Measurements from ENCODE around the gene TENM4.

The TENM4 gene

DNA sequence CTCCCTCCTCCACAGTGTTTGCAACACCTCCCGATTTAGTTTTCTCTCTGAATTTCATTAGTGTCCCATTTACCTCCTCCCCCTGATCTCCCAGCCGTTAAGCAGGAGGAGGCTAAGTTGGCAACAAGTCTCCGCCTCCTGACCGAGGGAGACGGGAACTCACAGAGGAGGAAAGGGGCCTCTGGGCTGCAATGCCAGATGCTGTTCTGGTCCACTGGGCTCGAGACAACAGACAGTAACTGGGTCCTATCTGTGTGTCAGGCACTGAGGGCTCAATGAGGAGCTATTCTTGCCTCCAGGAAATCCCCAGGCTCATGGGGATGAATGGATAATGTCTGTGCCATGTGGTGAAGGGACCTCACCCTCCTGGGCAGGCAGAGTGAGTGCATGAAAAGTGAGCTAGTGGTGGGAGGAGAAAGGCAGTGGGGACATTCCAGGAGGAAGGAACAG, 228.1 kb downstream of the TENM4 start:
- TF ChIP-seq, protein P1, sequence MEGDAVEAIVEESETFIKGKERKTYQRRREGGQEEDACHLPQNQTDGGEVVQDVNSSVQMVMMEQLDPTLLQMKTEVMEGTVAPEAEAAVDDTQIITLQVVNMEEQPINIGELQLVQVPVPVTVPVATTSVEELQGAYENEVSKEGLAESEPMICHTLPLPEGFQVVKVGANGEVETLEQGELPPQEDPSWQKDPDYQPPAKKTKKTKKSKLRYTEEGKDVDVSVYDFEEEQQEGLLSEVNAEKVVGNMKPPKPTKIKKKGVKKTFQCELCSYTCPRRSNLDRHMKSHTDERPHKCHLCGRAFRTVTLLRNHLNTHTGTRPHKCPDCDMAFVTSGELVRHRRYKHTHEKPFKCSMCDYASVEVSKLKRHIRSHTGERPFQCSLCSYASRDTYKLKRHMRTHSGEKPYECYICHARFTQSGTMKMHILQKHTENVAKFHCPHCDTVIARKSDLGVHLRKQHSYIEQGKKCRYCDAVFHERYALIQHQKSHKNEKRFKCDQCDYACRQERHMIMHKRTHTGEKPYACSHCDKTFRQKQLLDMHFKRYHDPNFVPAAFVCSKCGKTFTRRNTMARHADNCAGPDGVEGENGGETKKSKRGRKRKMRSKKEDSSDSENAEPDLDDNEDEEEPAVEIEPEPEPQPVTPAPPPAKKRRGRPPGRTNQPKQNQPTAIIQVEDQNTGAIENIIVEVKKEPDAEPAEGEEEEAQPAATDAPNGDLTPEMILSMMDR (IDR thresholded peaks at IDR 0.05; ENCODE audit: borderline replicate concordance, insufficient read depth, low read depth, low read length): no peak
- H3K4me3 ChIP-seq (ENCODE audit: low read depth, low read length): no peak overlapping the region

DNA sequence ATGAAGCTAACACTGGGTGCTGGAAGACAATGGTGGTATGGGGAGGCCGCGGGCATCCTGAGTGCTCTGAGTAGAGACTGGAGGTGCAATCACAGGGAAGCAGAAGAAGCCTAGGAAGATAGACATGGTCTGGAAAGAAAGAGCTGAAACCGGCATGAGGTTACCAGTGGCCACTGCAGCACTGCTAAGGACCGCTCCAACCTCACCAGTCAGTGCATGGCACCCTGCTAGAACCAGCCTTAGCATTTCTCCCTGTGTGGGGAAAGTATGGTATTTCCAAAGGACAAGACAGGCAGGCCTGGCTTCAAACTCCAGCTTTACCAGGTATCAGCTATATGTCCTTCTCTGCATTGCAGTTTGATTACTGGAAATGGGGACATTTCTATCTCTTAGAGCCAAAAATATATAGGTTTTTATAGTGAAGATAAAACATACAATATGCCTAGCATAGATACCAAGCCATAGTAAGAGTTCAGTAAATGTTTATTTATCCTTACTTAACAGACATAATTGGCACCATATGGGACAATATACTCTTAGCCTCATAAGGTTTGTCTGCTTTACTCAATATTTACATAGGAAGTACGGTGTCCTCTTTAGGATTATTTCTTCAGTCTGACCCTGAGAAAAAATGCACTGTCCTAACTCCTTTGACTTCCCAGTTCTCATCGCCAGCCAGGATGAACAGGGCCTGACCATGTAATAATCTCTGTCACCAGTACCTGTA, 231.1 kb downstream of the TENM4 start:
- H3K4me3 ChIP-seq (ENCODE audit: low read depth, low read length): no peak overlapping the region
- TF ChIP-seq, protein P1 (IDR thresholded peaks at IDR 0.05; ENCODE audit: borderline replicate concordance, insufficient read depth, low read depth, low read length): no peak

DNA sequence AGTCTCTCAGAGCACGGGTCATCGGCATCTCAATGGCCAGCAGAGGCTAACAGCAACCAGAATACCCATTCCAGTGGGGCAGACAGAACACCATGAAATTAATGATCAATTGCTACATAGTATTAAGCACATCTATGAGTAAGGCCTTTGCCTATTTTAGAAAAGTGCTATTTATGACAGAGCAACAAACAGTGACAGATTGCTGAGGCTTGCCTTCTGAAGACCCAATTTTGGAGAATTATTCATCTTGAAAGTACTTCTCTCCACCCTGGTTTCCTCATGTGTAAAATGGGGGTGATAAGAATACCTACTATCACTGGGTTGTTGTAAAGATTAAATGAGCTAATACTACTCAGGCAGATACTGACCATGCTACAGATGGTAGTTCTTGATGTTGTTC, 232.7 kb downstream of the TENM4 start:
- TF ChIP-seq, protein P1 (IDR thresholded peaks at IDR 0.05; ENCODE audit: borderline replicate concordance, insufficient read depth, low read depth, low read length): no peak
- no peak overlapping the region for H3K4me3 ChIP-seq (ENCODE audit: low read depth, low read length)

DNA sequence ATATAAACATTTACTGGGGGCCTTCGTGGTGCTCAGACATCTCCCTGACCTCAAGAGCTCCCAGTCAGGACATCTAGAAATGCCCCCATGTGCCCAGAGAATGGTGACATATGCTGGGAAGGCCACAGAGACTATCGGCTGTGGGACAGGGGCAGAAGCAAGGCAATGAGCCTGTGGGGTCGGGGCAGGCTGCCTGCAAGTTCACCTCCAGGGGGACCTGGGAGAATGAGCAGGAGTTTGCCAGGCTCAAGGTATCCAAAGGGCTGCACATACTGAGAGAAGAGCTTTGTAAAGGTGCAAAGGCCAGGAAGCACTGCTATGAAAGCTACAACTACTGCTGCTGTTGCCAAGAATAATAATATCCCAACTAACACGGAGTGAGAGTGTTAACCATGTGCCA, 233.9 kb downstream of the TENM4 start:
- TF ChIP-seq, protein P1 (IDR thresholded peaks at IDR 0.05; ENCODE audit: borderline replicate concordance, insufficient read depth, low read depth, low read length): no peak

DNA sequence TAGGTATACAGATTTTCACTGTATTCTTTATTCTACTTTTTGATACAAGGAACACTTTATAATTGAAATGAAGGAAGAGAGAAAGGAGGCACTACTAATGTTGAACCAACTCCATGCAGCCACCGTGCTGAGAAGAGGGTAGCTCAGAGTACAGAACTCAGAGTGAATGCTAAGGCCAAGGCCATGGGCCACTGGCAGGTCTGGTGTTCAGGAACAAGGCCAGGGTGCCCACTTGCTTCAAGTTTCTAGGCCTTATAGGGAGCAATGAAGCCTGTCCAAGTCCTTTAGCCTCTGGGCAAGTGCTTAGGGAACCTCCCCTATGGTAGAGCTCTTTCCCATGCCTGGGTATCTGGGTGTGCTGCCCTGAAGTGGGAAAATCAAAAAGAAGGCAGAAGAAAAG, 235.0 kb downstream of the TENM4 start:
- H3K4me3 ChIP-seq (ENCODE audit: low read depth, low read length): no peak overlapping the region
- TF ChIP-seq, protein P1 (IDR thresholded peaks at IDR 0.05; ENCODE audit: borderline replicate concordance, insufficient read depth, low read depth, low read length): no peak

More for the DNA sequence above, 233.9 kb downstream of the TENM4 start:
- no peak overlapping the region for H3K4me3 ChIP-seq (ENCODE audit: low read depth, low read length)

DNA sequence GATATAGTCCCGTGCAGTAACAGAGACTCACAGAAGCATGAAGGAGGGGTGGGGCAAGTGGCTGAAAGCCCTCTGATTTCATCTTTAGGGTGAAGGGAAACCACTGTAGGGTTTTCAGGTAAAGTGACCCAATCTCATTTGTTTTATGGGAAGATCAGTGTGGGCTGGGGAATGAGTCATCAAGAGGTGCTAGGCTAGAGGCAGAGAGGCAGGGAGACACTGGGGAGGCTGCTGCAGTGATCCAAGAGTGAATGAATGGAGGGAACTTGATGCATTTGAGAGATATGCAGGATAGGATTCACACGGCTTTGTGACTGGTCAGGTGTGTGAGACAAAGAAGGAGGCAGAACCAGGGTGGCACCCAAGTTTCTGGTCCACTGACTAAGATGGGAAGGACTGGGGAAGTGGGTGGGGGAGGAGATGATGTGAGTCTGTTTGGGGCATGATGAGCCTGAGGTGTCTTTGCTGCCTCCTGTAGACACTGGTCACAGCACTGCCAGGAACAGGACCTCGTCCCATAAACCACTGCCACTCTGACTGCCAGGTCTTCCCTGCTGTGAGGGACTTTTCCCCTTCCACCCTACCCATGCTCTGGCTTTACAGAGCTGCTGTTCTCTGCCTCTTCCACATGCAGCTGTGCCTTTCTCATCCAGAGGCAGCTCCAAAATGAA, 239.0 kb downstream of the TENM4 start:
- H3K4me3 ChIP-seq (ENCODE audit: low read depth, low read length): no peak overlapping the region
- TF ChIP-seq, protein P1 (IDR thresholded peaks at IDR 0.05; ENCODE audit: borderline replicate concordance, insufficient read depth, low read depth, low read length): no peak

Measured in GM12875 (cell line).